GM12878 (cell line): Measurements from ENCODE around the gene PADI2.

Experiments
- CBX3 ChIP-seq: fragments of 200-600 bp; sonication (generic); IDR thresholded peaks from 2 replicates; pipeline ENCODE4 v1.6.1; 2016; ENCODE audit warnings: low read depth, borderline replicate concordance
- EZH2 ChIP-seq: IDR thresholded peaks from 2 replicates; pipeline ENCODE4 v1.6.1; 2012; ENCODE audit warnings: low read depth, mild to moderate bottlenecking, control low read depth, inconsistent platforms, low read length, borderline replicate concordance; ENCODE audit not compliant: control insufficient read depth
- FOS ChIP-seq: IDR thresholded peaks from 3 replicates; pipeline ENCODE4 v1.6.1; 2011; ENCODE audit warnings: borderline replicate concordance; ENCODE audit not compliant: insufficient read length; ENCODE audit errors: extremely low read depth
- MYB ChIP-seq: fragments of 150-350 bp; IDR thresholded peaks from 2 replicates; pipeline ENCODE4 v1.6.1; 2014; ENCODE audit warnings: mild to moderate bottlenecking, low read depth, low read length, borderline replicate concordance
- POLR2A ChIP-seq: IDR thresholded peaks from 2 replicates; pipeline ENCODE4 v1.6.1; 2011; ENCODE audit warnings: low read depth, mild to moderate bottlenecking, low read length
- POLR2AphosphoS5 ChIP-seq: IDR thresholded peaks from 2 replicates; pipeline ENCODE4 v1.6.1; 2011; ENCODE audit warnings: mild to moderate bottlenecking, low read length, inconsistent platforms
- SMAD1 ChIP-seq: fragments of 450-650 bp; IDR thresholded peaks from 2 replicates; pipeline ENCODE4 v1.6.1; 2018; ENCODE audit warnings: mild to moderate bottlenecking, low read depth; ENCODE audit not compliant: partially characterized antibody
- YY1 ChIP-seq: IDR thresholded peaks from 2 replicates; pipeline ENCODE4 v1.6.1; 2011; ENCODE audit warnings: low read depth, mild to moderate bottlenecking, low read length
- ZNF274 ChIP-seq: IDR thresholded peaks from one replicate; pipeline ENCODE4 v1.8.0; 2011; ENCODE audit not compliant: insufficient read length, insufficient read depth
- TF ChIP-seq, protein P1 (sequence below), 3 experiments: IDR thresholded peaks in 2 of 3; conservative IDR thresholded peaks in 1 of 3; 2 replicates each; pipeline ENCODE4 v1.5.1; 2011; ENCODE audit warnings: low read depth in 3 of 3, low read length in 3 of 3, mild to moderate bottlenecking in 3 of 3, control low read depth in 2 of 3, moderate library complexity in 2 of 3, inconsistent platforms in 1 of 3, mixed read lengths in 1 of 3; ENCODE audit not compliant: control insufficient read depth in 2 of 3, insufficient read depth in 1 of 3; ENCODE audit errors: extremely low read depth in 1 of 3
- TF ChIP-seq, protein P2 (sequence below): fragments of 450-650 bp; IDR thresholded peaks from 2 replicates; pipeline ENCODE4 v1.6.1; 2017; ENCODE audit warnings: mild to moderate bottlenecking, moderate library complexity
- TF ChIP-seq, protein P3 (sequence below): IDR thresholded peaks from 2 replicates; pipeline ENCODE4 v1.6.1; 2012; ENCODE audit warnings: low read depth, low read length, improper control_type of control experiment

DNA sequence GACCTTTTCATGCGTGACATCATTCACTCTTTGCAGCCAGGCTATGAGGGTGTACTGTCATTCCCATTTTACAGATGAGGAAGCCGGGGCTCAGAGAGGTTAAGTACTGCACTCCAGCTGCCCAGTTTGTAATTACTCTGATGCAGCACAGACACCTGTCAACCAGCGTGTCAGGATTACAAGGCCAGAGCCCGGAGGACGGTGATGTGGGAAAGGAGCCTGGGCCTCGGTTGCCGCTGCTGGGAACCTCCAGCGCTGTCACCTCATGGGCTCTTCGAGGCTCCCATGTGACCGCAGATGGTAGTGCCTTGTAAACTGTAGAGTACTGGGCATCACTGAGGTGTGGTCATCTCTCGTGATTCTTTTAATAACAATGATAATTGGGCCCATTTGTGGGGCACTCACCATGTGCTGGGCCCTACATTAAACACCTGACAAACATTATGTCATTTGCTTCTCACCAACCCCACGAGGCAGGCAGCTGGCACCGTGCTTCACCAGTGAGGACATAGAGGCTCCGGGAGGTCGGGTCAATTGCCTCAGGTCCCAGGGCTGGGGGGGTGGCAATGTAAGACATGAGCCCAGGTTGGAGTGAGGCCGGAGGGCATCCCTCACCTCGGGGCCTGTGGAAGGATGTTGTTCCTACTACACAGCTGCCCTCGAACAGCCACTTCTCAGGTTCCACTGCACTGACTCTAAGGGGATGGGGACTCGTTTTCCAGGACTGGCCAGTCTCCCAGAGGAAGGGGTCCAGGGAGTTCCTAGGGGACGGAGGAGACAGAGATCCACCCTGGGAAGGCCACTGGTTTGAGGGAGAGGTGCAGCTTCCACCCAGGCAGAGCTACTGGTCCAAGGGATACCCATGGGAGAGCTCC is 42.9 kb upstream of the PADI2 start:
- TF ChIP-seq, protein P1, sequence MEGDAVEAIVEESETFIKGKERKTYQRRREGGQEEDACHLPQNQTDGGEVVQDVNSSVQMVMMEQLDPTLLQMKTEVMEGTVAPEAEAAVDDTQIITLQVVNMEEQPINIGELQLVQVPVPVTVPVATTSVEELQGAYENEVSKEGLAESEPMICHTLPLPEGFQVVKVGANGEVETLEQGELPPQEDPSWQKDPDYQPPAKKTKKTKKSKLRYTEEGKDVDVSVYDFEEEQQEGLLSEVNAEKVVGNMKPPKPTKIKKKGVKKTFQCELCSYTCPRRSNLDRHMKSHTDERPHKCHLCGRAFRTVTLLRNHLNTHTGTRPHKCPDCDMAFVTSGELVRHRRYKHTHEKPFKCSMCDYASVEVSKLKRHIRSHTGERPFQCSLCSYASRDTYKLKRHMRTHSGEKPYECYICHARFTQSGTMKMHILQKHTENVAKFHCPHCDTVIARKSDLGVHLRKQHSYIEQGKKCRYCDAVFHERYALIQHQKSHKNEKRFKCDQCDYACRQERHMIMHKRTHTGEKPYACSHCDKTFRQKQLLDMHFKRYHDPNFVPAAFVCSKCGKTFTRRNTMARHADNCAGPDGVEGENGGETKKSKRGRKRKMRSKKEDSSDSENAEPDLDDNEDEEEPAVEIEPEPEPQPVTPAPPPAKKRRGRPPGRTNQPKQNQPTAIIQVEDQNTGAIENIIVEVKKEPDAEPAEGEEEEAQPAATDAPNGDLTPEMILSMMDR (IDR thresholded peaks at IDR 0.05 in 2 of 3, conservative IDR thresholded peaks at IDR 0.05 in 1 of 3; ENCODE audit: control insufficient read depth in 2 of 3, extremely low read depth in 1 of 3, insufficient read depth in 1 of 3, low read depth in 3 of 3, low read length in 3 of 3) = no peak
- TF ChIP-seq SMAD1 (no peak), POLR2A (no peak), ZNF274 (no peak), YY1 (no peak), POLR2AphosphoS5 (no peak), FOS (no peak), CBX3 (no peak), MYB (no peak), EZH2 (no peak)
- TF ChIP-seq, protein P2, sequence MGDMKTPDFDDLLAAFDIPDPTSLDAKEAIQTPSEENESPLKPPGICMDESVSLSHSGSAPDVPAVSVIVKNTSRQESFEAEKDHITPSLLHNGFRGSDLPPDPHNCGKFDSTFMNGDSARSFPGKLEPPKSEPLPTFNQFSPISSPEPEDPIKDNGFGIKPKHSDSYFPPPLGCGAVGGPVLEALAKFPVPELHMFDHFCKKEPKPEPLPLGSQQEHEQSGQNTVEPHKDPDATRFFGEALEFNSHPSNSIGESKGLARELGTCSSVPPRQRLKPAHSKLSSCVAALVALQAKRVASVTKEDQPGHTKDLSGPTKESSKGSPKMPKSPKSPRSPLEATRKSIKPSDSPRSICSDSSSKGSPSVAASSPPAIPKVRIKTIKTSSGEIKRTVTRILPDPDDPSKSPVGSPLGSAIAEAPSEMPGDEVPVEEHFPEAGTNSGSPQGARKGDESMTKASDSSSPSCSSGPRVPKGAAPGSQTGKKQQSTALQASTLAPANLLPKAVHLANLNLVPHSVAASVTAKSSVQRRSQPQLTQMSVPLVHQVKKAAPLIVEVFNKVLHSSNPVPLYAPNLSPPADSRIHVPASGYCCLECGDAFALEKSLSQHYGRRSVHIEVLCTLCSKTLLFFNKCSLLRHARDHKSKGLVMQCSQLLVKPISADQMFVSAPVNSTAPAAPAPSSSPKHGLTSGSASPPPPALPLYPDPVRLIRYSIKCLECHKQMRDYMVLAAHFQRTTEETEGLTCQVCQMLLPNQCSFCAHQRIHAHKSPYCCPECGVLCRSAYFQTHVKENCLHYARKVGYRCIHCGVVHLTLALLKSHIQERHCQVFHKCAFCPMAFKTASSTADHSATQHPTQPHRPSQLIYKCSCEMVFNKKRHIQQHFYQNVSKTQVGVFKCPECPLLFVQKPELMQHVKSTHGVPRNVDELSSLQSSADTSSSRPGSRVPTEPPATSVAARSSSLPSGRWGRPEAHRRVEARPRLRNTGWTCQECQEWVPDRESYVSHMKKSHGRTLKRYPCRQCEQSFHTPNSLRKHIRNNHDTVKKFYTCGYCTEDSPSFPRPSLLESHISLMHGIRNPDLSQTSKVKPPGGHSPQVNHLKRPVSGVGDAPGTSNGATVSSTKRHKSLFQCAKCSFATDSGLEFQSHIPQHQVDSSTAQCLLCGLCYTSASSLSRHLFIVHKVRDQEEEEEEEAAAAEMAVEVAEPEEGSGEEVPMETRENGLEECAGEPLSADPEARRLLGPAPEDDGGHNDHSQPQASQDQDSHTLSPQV = no peak
- TF ChIP-seq, protein P3, sequence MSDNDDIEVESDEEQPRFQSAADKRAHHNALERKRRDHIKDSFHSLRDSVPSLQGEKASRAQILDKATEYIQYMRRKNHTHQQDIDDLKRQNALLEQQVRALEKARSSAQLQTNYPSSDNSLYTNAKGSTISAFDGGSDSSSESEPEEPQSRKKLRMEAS = no peak
